Thyroid gland (tissue), 4 donors: ENCODE results near the gene ZNF587. TPM values are rescaled to one million over a fixed set of nuclear protein-coding genes. Genes with fewer than 3 reads are reported as not detected.
"Not testable (repeated sequence)": the region's sequence is repeated elsewhere in the genome, so short reads cannot be mapped to it uniquely, and the experiment has no call there.

ENCODE experiments used
- DNase-seq, 2 donors: peaks; one replicate each; pipeline ENCODE4 v3.0.0-alpha.2; 2019
- H3K27ac ChIP-seq, 3 donors: fragments of 200-600 bp; sonication (generic); 1 replicate in 2 of 3; 2 replicates in 1 of 3; pipeline ENCODE4 v1.5.1; 2016 to 2019; ENCODE audit warnings: mild to moderate bottlenecking in 1 of 3, moderate library complexity in 1 of 3
- H3K27me3 ChIP-seq: fragments of 200-600 bp; sonication (generic); one replicate; pipeline ENCODE4 v1.5.1; 2019
- H3K36me3 ChIP-seq, 2 donors: fragments of 200-600 bp; sonication (generic); one replicate each; pipeline ENCODE4 v1.5.1; 2016 to 2019
- H3K4me1 ChIP-seq, 2 donors: fragments of 200-600 bp; sonication (generic); one replicate each; pipeline ENCODE4 v1.5.1; 2017 to 2019
- H3K4me3 ChIP-seq, 3 donors: fragments of 200-600 bp; sonication (generic); replicated peaks in 1 of 3; 1 replicate in 2 of 3; 2 replicates in 1 of 3; pipeline ENCODE4 v1.5.1; 2016; ENCODE audit warnings: mild to moderate bottlenecking in 1 of 3
- H3K9me3 ChIP-seq: fragments of 200-600 bp; sonication (generic); one replicate; pipeline ENCODE4 v1.5.1; 2017
- POLR2A ChIP-seq, 2 donors: fragments of 450-650 bp; IDR thresholded peaks; one replicate each; pipeline ENCODE4 v1.6.1; 2017; ENCODE audit warnings: antibody characterized with exemption in 2 of 2, mild to moderate bottlenecking in 2 of 2, moderate library complexity in 1 of 2
- WGBS, 2 donors: methylation state at CpG; one replicate each; pipeline ENCODE4 v1.1.5; 2017; 5-methylcytosine and 5-hydroxymethylcytosine counted together
- intact Hi-C: fragments of 100-400 bp; cut with DNase I; formaldehyde crosslinking; loops from one replicate; pipeline ENCODE4 v1.15.1; 2023
- total RNA-seq, 4 donors: library from RNA; depleted of rRNA; stranded (reverse); fragments of >200 nt; gene quantifications; one replicate each; pipeline ENCODE4 v1.2.3, GENCODE V29; 2016
- TF ChIP-seq, protein P1 (sequence below), 6 experiments: fragments of 200-600 bp in 3 of 6; fragments of 450-650 bp in 3 of 6; sonication (generic) in 3 of 6; IDR thresholded peaks; one replicate each; pipeline ENCODE4 v1.5.1; 2016 to 2019; ENCODE audit warnings: antibody characterized with exemption in 6 of 6, mild to moderate bottlenecking in 2 of 6, inconsistent platforms in 1 of 6, moderate library complexity in 1 of 6

Gene ZNF587
- total RNA-seq, 4 donors from 2014 or later: 15.9 to 36.5 (median 24.4) TPM

GRCh38 chr19:57888560-57889231 lies 39.0 kb downstream of the ZNF587 start, which contains the start of gene ZNF814:
Gene ZNF814 (minus strand): TSS chr19:57889037. CDS start chr19:57888802, 235 bp downstream.
- H3K36me3 ChIP-seq: no peaks in the 10 kb centered on the region
- peak; percentile 90 to 91 for DNase-seq
- TF ChIP-seq POLR2A (IDR thresholded peaks at IDR 0.05): peak in 1 of 2 donors; percentile 50
- TF ChIP-seq, protein P1, sequence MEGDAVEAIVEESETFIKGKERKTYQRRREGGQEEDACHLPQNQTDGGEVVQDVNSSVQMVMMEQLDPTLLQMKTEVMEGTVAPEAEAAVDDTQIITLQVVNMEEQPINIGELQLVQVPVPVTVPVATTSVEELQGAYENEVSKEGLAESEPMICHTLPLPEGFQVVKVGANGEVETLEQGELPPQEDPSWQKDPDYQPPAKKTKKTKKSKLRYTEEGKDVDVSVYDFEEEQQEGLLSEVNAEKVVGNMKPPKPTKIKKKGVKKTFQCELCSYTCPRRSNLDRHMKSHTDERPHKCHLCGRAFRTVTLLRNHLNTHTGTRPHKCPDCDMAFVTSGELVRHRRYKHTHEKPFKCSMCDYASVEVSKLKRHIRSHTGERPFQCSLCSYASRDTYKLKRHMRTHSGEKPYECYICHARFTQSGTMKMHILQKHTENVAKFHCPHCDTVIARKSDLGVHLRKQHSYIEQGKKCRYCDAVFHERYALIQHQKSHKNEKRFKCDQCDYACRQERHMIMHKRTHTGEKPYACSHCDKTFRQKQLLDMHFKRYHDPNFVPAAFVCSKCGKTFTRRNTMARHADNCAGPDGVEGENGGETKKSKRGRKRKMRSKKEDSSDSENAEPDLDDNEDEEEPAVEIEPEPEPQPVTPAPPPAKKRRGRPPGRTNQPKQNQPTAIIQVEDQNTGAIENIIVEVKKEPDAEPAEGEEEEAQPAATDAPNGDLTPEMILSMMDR (IDR thresholded peaks at IDR 0.05): peak in 3 of 6 experiments; percentile 31 to 41 (median 40)
- peaks cover 5 to 9% of the 10 kb centered on the region in 2 donors for H3K4me1 ChIP-seq
- WGBS, 2 donors: 0 to 1% methylated on average over 7 to 26 of the region's 43 CpGs
- peak within 1 kb of the TSS; percentile 52 to 86 (median 83) for H3K4me3 ChIP-seq
- no peaks in the 10 kb centered on the region for H3K27me3 ChIP-seq
- intact Hi-C loops: no loop called here
- peak within 1 kb of the TSS; percentile 25 to 80 (median 54) for H3K27ac ChIP-seq
- H3K9me3 ChIP-seq: no peaks in the 10 kb centered on the region

- not testable (repeated sequence) for H3K9me3 ChIP-seq, DNase-seq, H3K4me1 ChIP-seq, H3K27me3 ChIP-seq, H3K4me3 ChIP-seq, H3K27ac ChIP-seq, H3K36me3 ChIP-seq
- intact Hi-C loops: loop anchor here (10.0 kb wide), 1 partner anchor 146 kb away; the partner anchor contains the start of gene ZNF776
- 77 to 90% methylated on average over 3 of the region's 3 CpGs for WGBS, 2 donors
Observed at GRCh38 chr19:57890706-57891105, 41.0 kb downstream of the ZNF587 start.

- Histone ChIP-seq H3K27ac (no peak overlapping the region), H3K9me3 (no peaks in the 10 kb centered on the region), H3K36me3 (no peaks in the 10 kb centered on the region), H3K27me3 (no peaks in the 10 kb centered on the region), H3K4me1 (no peaks in the 10 kb centered on the region), H3K4me3 (no peak overlapping the region)
- intact Hi-C loops: no loop called here
- no peak for DNase-seq
- WGBS, 2 donors: 81 to 87% methylated on average over 5 of the region's 5 CpGs
- TF ChIP-seq, protein P1 (IDR thresholded peaks at IDR 0.05): no peak
- no peak for TF ChIP-seq POLR2A (IDR thresholded peaks at IDR 0.05)
Observed at GRCh38 chr19:57900311-57900710, 50.7 kb downstream of the ZNF587 start.

DNA sequence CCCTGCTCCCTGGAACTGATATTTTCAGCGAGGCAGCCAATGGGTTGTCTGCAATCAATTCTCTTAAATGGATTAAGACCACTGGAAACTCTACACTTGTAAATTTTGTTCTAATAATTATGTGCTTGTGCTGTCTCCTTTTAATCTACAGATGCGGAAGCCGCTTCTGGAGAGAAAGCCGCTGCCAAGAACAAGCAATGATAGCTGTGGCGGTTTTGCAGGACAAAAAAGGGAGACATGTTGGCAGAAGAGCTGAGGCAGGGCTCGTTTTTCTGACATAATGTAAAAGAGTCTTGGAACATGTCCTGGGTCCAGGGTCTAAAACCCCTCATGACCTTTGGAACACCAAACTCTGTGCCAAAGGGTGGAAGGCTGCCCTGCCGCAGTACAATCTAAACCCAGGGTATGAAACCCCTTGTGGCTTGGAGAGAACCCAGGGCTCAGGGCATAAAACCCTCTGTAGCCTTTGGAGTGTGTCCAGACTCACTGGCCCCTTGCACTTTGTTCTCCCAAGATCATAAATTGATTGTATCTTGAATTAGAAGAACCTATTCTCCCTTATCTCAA lies 54.0 kb downstream of the ZNF587 start:
- no peak overlapping the region for H3K4me3 ChIP-seq
- TF ChIP-seq, protein P1 (IDR thresholded peaks at IDR 0.05): no peak
- no peak for TF ChIP-seq POLR2A (IDR thresholded peaks at IDR 0.05)
- WGBS, 2 donors: 62 to 71% methylated on average over 7 of the region's 7 CpGs
- no peaks in the 10 kb centered on the region for H3K27me3 ChIP-seq
- peaks cover 7 to 13% of the 10 kb centered on the region in 2 donors for H3K36me3 ChIP-seq
- H3K27ac ChIP-seq: no peak overlapping the region
- DNase-seq: no peak
- H3K9me3 ChIP-seq: no peaks in the 10 kb centered on the region
- H3K4me1 ChIP-seq: no peaks in the 10 kb centered on the region
- intact Hi-C loops: no loop called here

- intact Hi-C loops: no loop called here
- WGBS, 2 donors: 89 to 91% methylated on average over 6 of the region's 6 CpGs
- Histone ChIP-seq H3K4me1 (no peaks in the 10 kb centered on the region), H3K36me3 (peaks cover 9 to 18% of the 10 kb centered on the region in 2 donors), H3K27me3 (no peaks in the 10 kb centered on the region), H3K9me3 (no peaks in the 10 kb centered on the region), H3K27ac (no peak overlapping the region), H3K4me3 (no peak overlapping the region)
- DNase-seq: no peak
- TF ChIP-seq, protein P1 (IDR thresholded peaks at IDR 0.05): no peak
- no peak for TF ChIP-seq POLR2A (IDR thresholded peaks at IDR 0.05)
Observed at GRCh38 chr19:57905258-57905657, 55.6 kb downstream of the ZNF587 start.
